Fibroblast of lung (primary cell): ENCODE data around the gene TNIK.
"Not testable (repeated sequence)": the region's sequence is repeated elsewhere in the genome, so short reads cannot be mapped to it uniquely, and the experiment has no call there.

Experiments
- EZH2 ChIP-seq: IDR thresholded peaks from 2 replicates; pipeline ENCODE4 v1.5.1; 2012; ENCODE audit warnings: low read length, control low read depth, mild to moderate bottlenecking; ENCODE audit errors: missing control alignments
- TF ChIP-seq, protein P1 (sequence below), 2 donors: IDR thresholded peaks in 1 of 2; conservative IDR thresholded peaks in 1 of 2; 1 replicate in 1 of 2; 2 replicates in 1 of 2; pipeline ENCODE4 v1.5.1; 2011 to 2012; ENCODE audit warnings: low read length in 2 of 2, control low read depth in 1 of 2, inconsistent platforms in 1 of 2, low read depth in 1 of 2, mild to moderate bottlenecking in 1 of 2

DNA sequence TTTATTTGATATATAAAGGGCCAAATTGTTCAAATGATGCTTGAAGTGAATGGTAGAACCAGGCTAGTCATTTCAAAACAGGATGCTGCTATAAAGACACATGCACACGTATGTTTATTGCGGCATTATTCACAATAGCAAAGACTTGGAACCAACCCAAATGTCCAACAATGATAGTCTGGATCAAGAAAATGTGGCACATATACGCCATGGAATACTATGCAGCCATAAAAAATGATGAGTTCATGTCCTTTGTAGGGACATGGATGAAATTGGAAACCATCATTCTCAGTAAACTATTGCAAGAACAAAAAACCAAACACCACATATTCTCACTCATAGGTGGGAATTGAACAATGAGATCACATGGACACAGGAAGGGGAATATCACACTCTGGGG, 172.4 kb downstream of the TNIK start:
- not testable (repeated sequence) for TF ChIP-seq EZH2
- TF ChIP-seq, protein P1, sequence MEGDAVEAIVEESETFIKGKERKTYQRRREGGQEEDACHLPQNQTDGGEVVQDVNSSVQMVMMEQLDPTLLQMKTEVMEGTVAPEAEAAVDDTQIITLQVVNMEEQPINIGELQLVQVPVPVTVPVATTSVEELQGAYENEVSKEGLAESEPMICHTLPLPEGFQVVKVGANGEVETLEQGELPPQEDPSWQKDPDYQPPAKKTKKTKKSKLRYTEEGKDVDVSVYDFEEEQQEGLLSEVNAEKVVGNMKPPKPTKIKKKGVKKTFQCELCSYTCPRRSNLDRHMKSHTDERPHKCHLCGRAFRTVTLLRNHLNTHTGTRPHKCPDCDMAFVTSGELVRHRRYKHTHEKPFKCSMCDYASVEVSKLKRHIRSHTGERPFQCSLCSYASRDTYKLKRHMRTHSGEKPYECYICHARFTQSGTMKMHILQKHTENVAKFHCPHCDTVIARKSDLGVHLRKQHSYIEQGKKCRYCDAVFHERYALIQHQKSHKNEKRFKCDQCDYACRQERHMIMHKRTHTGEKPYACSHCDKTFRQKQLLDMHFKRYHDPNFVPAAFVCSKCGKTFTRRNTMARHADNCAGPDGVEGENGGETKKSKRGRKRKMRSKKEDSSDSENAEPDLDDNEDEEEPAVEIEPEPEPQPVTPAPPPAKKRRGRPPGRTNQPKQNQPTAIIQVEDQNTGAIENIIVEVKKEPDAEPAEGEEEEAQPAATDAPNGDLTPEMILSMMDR (conservative IDR thresholded peaks at IDR 0.05 in 1 of 2, IDR thresholded peaks at IDR 0.05 in 1 of 2; ENCODE audit: low read depth in 1 of 2, low read length in 2 of 2): not testable (repeated sequence)
